ENCODE data around the gene FGFBP1. TPM values are rescaled to one million over a fixed set of nuclear protein-coding genes. Genes with fewer than 3 reads are reported as not detected.

Gene FGFBP1
- total and polyA plus RNA-seq, 2 donors (not counting 3 experiments of a cell fraction or from before 2014, with no cell fraction given), result not detected

- Histone ChIP-seq H2AFZ (ENCODE audit: low read depth, low read length) (no peak overlapping the region), H3K9me1 (replicated peaks; ENCODE audit: control insufficient read depth, extremely low read depth, insufficient read depth, low read length) (no peaks in the 10 kb centered on the region), H3K9me3 (replicated peaks; ENCODE audit: control insufficient read depth, insufficient read depth, low read length) (no peaks in the 10 kb centered on the region), H3K27me3 (ENCODE audit: control insufficient read depth in 2 of 2, insufficient read depth in 2 of 2, low read length in 2 of 2) (peaks cover 0 to 5% of the 10 kb centered on the region in 2 experiments), H3K9ac (replicated peaks; ENCODE audit: extremely low read depth, insufficient read depth, low read length) (no peak overlapping the region), H3K36me3 (ENCODE audit: control insufficient read depth in 2 of 2, extremely low read depth in 1 of 2, insufficient read depth in 2 of 2, low read length in 2 of 2) (no peaks in the 10 kb centered on the region), H4K20me1 (replicated peaks; ENCODE audit: control insufficient read depth, extremely low read depth, insufficient read depth, low read length) (no peaks in the 10 kb centered on the region), H3K4me1 (ENCODE audit: control insufficient read depth, extremely low read depth, insufficient read depth, low read length) (no peaks in the 10 kb centered on the region), H3K27ac (ENCODE audit: insufficient read depth, low read depth, low read length) (no peak overlapping the region), H3K4me3 (replicated peaks in 1 of 3; ENCODE audit: insufficient read depth in 1 of 3, low read depth in 1 of 3, low read length in 3 of 3) (no peak overlapping the region), H3K4me2 (ENCODE audit: insufficient read depth, low read length) (no peak overlapping the region), H3K79me2 (ENCODE audit: control insufficient read depth, insufficient read depth, low read length) (no peaks in the 10 kb centered on the region)
- intact Hi-C loops (cut with micrococcal nuclease) (no loop called here), dilution Hi-C loops (cut with MboI; ENCODE audit: extremely low pct_ligation_motif_present, low sequenced_read_pairs) (no loop called here)
- no peak for DNase-seq (ENCODE audit: low read depth, low spot score)
- FAIRE-seq, result no peak
- POLR2A ChIA-PET, result no interaction called here
- TF ChIP-seq POLR2A (IDR thresholded peaks at IDR 0.05; ENCODE audit: low read depth, low read length), result no peak
- no TSS peak for BruUV-seq (replicated peaks)
- CTCF ChIA-PET, result interaction anchor here (2.0 to 2.3 kb wide), 2 partner anchors 13 to 105 kb away, joined by 6 to 9 read pairs; no protein-coding TSS in a partner anchor
Measured at GRCh38 chr4:15988222-15988621, 49.7 kb upstream of the FGFBP1 start.

GRCh38 chr4:15986907-15987306 is 48.4 kb upstream of the FGFBP1 start:
- dilution Hi-C loops (cut with MboI; ENCODE audit: extremely low pct_ligation_motif_present, low sequenced_read_pairs) (no loop called here), intact Hi-C loops (cut with micrococcal nuclease) (no loop called here)
- ChIA-PET POLR2A (no interaction called here), CTCF (interaction anchor here (0.7 to 2.0 kb wide), 2 partner anchors 14 to 181 kb away, joined by 4 to 9 read pairs; no protein-coding TSS in a partner anchor)
- Histone ChIP-seq H3K36me3 (ENCODE audit: control insufficient read depth in 2 of 2, extremely low read depth in 1 of 2, insufficient read depth in 2 of 2, low read length in 2 of 2) (no peaks in the 10 kb centered on the region), H3K4me2 (ENCODE audit: insufficient read depth, low read length) (no peak overlapping the region), H3K27ac (ENCODE audit: insufficient read depth, low read depth, low read length) (no peak overlapping the region), H3K79me2 (ENCODE audit: control insufficient read depth, insufficient read depth, low read length) (no peaks in the 10 kb centered on the region), H3K9me1 (replicated peaks; ENCODE audit: control insufficient read depth, extremely low read depth, insufficient read depth, low read length) (no peaks in the 10 kb centered on the region), H3K9me3 (replicated peaks; ENCODE audit: control insufficient read depth, insufficient read depth, low read length) (no peaks in the 10 kb centered on the region), H3K4me1 (ENCODE audit: control insufficient read depth, extremely low read depth, insufficient read depth, low read length) (no peaks in the 10 kb centered on the region), H3K4me3 (replicated peaks in 1 of 3; ENCODE audit: insufficient read depth in 1 of 3, low read depth in 1 of 3, low read length in 3 of 3) (no peak overlapping the region), H3K9ac (replicated peaks; ENCODE audit: extremely low read depth, insufficient read depth, low read length) (no peak overlapping the region), H2AFZ (ENCODE audit: low read depth, low read length) (no peak overlapping the region), H4K20me1 (replicated peaks; ENCODE audit: control insufficient read depth, extremely low read depth, insufficient read depth, low read length) (no peaks in the 10 kb centered on the region), H3K27me3 (ENCODE audit: control insufficient read depth in 2 of 2, insufficient read depth in 2 of 2, low read length in 2 of 2) (no peaks in the 10 kb centered on the region)
- DNase-seq (ENCODE audit: low read depth, low spot score) (no peak), FAIRE-seq (no peak)
- BruUV-seq (replicated peaks), result no TSS peak
- TF ChIP-seq JUN (IDR thresholded peaks at IDR 0.05; ENCODE audit: borderline replicate concordance, insufficient read depth, insufficient read length, low read depth), result no peak
- TF ChIP-seq MAX (IDR thresholded peaks at IDR 0.05; ENCODE audit: insufficient read depth, insufficient read length), result no peak
- no peak for TF ChIP-seq MYC (IDR thresholded peaks at IDR 0.05; ENCODE audit: low read depth, low read length)
- no peak for TF ChIP-seq CTCF (IDR thresholded peaks at IDR 0.05; ENCODE audit: extremely low read depth in 1 of 2, insufficient read depth in 1 of 2, low read depth in 1 of 2, low read length in 2 of 2)
- TF ChIP-seq POLR2A (IDR thresholded peaks at IDR 0.05; ENCODE audit: low read depth, low read length), result no peak
- TF ChIP-seq EZH2 (IDR thresholded peaks at IDR 0.05; ENCODE audit: borderline replicate concordance, low read depth, low read length, severe bottlenecking), result no peak
